ENCODE measurements around the gene JMJD1C.

Gene JMJD1C

DNA sequence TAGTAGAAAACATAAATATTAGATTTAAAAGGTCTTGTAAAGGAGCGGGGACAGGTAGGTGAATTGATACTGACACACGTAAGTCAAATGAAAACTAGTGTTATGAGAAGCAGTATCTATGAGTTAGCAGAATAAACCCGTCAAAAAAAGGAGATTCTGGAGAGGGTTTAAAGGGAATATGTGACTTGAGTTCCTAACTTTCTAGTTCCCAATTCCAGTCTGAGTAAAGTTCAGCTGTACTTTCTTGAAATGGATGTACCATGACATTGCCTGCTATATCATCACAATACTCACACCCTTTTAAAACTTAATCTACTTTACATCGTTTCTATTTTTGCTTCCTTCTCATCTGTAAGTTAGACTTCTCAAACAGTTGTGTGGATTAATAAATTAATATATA lies 210.5 kb downstream of the JMJD1C start:
- no peak overlapping the region for H3K4me3 ChIP-seq
- TF ChIP-seq, protein P1, sequence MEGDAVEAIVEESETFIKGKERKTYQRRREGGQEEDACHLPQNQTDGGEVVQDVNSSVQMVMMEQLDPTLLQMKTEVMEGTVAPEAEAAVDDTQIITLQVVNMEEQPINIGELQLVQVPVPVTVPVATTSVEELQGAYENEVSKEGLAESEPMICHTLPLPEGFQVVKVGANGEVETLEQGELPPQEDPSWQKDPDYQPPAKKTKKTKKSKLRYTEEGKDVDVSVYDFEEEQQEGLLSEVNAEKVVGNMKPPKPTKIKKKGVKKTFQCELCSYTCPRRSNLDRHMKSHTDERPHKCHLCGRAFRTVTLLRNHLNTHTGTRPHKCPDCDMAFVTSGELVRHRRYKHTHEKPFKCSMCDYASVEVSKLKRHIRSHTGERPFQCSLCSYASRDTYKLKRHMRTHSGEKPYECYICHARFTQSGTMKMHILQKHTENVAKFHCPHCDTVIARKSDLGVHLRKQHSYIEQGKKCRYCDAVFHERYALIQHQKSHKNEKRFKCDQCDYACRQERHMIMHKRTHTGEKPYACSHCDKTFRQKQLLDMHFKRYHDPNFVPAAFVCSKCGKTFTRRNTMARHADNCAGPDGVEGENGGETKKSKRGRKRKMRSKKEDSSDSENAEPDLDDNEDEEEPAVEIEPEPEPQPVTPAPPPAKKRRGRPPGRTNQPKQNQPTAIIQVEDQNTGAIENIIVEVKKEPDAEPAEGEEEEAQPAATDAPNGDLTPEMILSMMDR (IDR thresholded peaks at IDR 0.05) = no peak
- no peak overlapping the region for H3K27ac ChIP-seq
- DNase-seq (ENCODE audit: low spot score) = no peak

DNA sequence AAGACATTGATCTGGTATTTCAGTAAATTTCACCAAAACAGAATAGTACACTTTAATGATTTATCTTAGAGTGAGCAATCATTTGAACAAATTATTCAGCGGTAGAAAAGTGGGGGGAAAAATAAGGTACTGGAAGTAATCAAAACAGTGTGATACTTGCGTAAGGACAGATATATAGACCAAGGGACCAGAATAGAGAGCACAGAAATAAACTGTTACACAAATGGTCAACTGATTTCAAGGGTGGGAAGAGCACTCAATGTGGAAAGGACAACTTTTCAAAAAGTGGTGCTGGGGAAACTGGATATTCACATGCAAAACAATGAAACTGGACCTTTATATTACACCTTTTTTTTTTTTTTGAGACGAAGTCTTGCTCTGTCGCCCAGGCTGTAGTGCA lies 212.7 kb downstream of the JMJD1C start:
- H3K27ac ChIP-seq = no peak overlapping the region
- no peak for DNase-seq (ENCODE audit: low spot score)
- H3K4me3 ChIP-seq = no peak overlapping the region
- TF ChIP-seq, protein P1 (IDR thresholded peaks at IDR 0.05) = no peak

DNA sequence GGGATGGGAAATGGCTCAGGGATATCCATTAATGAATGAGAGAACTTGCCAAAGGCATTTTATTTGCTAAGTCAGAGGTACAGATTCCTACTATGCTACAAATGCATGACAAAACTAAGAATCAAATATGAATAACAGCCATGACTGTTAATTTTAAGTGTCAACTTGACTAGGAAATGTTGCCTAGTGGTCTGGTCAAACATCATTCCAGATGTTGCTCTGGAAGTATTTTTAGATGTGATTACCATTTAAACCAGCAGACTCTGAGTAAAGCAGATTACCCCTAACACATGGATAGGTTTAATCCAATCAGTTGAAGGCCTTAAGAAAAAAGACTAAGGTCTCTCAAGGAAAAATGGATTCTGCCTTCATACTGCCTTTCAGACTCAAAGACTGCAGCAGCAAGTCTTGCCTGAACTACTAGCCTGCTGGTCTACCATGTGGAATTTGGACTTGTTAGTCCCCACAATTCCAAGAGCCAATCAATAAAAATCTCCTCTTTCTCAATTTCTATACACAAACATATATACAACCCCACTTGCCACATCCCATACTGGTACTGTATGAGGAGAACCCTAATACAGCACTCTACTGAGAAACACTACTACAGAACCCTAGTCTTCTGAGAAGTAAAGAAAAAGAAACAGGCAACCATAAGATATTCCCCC lies 213.5 kb downstream of the JMJD1C start:
- TF ChIP-seq, protein P1 (IDR thresholded peaks at IDR 0.05) = no peak
- Histone ChIP-seq H3K27ac (no peak overlapping the region), H3K4me3 (no peak overlapping the region)
- no peak for DNase-seq (ENCODE audit: low spot score)

DNA sequence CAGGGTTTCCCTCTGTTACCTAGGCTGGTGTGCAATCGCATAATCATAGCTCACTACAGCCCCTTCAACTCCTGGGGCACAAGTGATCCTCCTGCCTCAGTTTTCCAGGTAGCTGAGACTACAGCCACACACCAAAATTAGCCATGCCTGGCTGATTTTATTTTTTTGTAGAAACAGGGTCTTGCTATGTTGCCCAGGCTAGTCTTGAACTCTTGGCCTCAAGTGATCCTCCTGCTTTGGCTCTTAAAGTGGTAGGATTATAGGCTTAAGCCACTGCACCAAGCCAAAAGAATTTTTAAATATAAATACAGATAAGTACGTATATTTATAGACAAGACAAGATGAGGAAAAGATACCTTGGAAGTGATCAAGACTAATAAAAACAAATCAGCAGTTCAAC lies 215.7 kb downstream of the JMJD1C start:
- Histone ChIP-seq H3K4me3 (no peak overlapping the region), H3K27ac (no peak overlapping the region)
- TF ChIP-seq, protein P1 (IDR thresholded peaks at IDR 0.05) = no peak
- DNase-seq (ENCODE audit: low spot score) = no peak

DNA sequence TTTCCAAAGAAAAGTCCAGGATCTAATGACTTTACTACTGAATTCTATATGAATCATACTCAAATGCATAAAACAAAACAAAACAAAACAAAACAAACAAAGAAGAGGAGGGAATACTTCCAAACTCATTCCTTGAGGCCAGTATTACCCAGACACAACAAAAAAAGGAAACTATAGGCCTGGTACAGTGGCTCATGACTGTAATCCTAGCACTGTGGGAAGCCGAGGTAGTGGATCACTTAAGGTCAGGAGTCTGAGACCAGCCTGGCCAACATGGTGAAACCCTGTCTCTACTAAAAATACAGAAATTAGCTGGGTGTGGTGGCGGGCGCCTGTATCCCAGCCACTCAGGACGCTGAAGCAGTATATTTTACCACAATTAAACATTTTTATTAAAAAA lies 218.0 kb downstream of the JMJD1C start:
- no peak for DNase-seq (ENCODE audit: low spot score)
- TF ChIP-seq, protein P1 (IDR thresholded peaks at IDR 0.05) = no peak
- Histone ChIP-seq H3K27ac (no peak overlapping the region), H3K4me3 (no peak overlapping the region)

DNA sequence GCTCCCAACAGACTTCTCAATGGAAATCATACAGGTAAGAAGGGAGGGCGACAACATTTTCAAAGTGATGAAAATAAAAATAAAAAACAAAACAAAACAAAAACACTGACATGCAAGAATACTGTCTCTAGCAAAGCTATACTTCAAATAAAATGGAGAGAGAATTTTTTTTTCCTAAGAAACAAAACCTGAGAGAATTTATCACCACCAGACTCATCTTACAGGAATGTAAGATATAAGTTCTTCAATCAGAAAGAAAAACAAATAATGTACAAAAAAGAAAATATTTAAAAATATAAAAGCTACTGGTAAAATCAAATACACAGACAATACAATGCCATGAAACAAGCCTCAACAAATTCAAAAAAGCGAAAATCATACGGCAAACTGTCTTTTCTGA lies 219.4 kb downstream of the JMJD1C start:
- DNase-seq (ENCODE audit: low spot score) = no peak
- TF ChIP-seq, protein P1 (IDR thresholded peaks at IDR 0.05) = no peak
- no peak overlapping the region for H3K4me3 ChIP-seq
- H3K27ac ChIP-seq = no peak overlapping the region

DNA sequence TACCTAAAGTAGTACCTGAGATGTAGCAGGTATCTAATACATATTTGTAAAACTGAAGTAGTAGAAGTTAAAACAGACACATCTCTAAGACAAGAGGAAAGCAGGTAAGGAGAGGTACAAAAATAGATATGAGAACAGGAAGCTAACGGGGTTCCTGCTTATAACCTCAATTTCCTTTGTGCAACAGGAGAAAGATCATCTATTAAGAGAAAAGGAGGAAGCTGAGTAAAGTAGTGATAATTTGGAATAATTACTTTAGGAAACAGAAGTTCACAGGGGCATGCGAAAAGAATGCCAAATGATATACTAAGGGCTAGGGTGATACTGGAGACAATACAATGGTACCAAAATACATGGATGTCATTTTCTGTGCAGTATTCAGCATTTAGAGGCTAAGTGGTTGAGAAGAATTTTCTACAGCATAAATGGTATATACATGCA lies 223.9 kb downstream of the JMJD1C start:
- TF ChIP-seq, protein P1 (IDR thresholded peaks at IDR 0.05) = no peak
- DNase-seq (ENCODE audit: low spot score) = no peak
- Histone ChIP-seq H3K4me3 (no peak overlapping the region), H3K27ac (no peak overlapping the region)

All from coronary artery (tissue), 2 donors.